ENCODE results near the gene RUNX1. TPM values are rescaled to one million over a fixed set of nuclear protein-coding genes. Genes with fewer than 3 reads are reported as not detected.

Gene RUNX1
- total and polyA plus RNA-seq, 10 of the 15 experiments (the other 5 are each of a cell fraction or from before 2014, with no cell fraction given) = 0.90 to 15.2 (median 4.1) TPM

- TF ChIP-seq E2F8 (IDR thresholded peaks at IDR 0.05; ENCODE audit: low read depth, partially characterized antibody) = no peak
- no peak for TF ChIP-seq SP1 (IDR thresholded peaks at IDR 0.05; ENCODE audit: low read depth, low read length)
Measured at GRCh38 chr21:34980423-34981115, 68.5 kb downstream of the RUNX1 start (continued).

GRCh38 chr21:34979383-34979782 is 69.7 kb downstream of the RUNX1 start:
- H2AFZ ChIP-seq (ENCODE audit: control insufficient read depth, low read depth, low read length) = no peak overlapping the region
- POLR2A ChIA-PET = no interaction called here
- peaks cover 8% of the 10 kb centered on the region; the same call in 1 of the 2 replicates for H3K4me1 ChIP-seq (ENCODE audit: control insufficient read depth, insufficient read depth, low read length)
- intact Hi-C loops (cut with micrococcal nuclease; ENCODE audit: unreplicated experiment) (no loop called here), in situ Hi-C loops (cut with MboI) (no loop called here)
- TF ChIP-seq ZBTB11 (CRISPR knock-in tag; IDR thresholded peaks at IDR 0.05) (no peak), BMI1 (IDR thresholded peaks at IDR 0.05; ENCODE audit: borderline replicate concordance) (no peak), SUZ12 (IDR thresholded peaks at IDR 0.05; ENCODE audit: unreplicated experiment) (no peak), PAX5 (IDR thresholded peaks at IDR 0.05; ENCODE audit: borderline replicate concordance, low read depth, low read length) (no peak), CREB1 (IDR thresholded peaks at IDR 0.05; ENCODE audit: low read depth) (no peak), SKIL (IDR thresholded peaks at IDR 0.05; ENCODE audit: low read depth, poor library complexity, severe bottlenecking) (no peak)
- BruUV-seq (replicated peaks) = no TSS peak
- H3K27me3 ChIP-seq (replicated peaks in 1 of 2; ENCODE audit: control insufficient read depth in 2 of 2, insufficient read depth in 2 of 2, low read length in 1 of 2) = peaks cover 0 to 2% of the 10 kb centered on the region in 2 experiments; a peak in 3 of 4 replicates
- no peak for DNase-seq (ENCODE audit: low read depth, low spot score)
- H3K27ac ChIP-seq (ENCODE audit: control insufficient read depth, insufficient read depth) = no peak overlapping the region
- H3K79me2 ChIP-seq (ENCODE audit: control insufficient read depth, insufficient read depth, low read length) = no peaks in the 10 kb centered on the region
- 18% methylated on average over 4 of the region's 4 CpGs for WGBS (ENCODE audit: insufficient coverage, insufficient replicate concordance, low lambda C conversion rate, missing lambda C conversion rate)
- CTCF ChIA-PET = no interaction called here
- no peak for FAIRE-seq
- SMC1A ChIA-PET (ENCODE audit: uncharacterized antibody, unreplicated experiment) = no interaction called here
- no peaks in the 10 kb centered on the region; the same call in 1 of the 2 replicates for H4K20me1 ChIP-seq (ENCODE audit: control insufficient read depth, insufficient read depth)
- no peak overlapping the region for H3K4me2 ChIP-seq (ENCODE audit: control insufficient read depth, insufficient read depth)
- no peaks in the 10 kb centered on the region for H3K9me3 ChIP-seq (replicated peaks; ENCODE audit: control insufficient read depth, insufficient read depth, low read length)
- no peak overlapping the region for H3K9ac ChIP-seq (ENCODE audit: control insufficient read depth, insufficient read depth, low read length)
- H3K36me3 ChIP-seq (ENCODE audit: control insufficient read depth in 2 of 2, insufficient read depth in 2 of 2, low read length in 1 of 2) = no peaks in the 10 kb centered on the region
- H3K4me3 ChIP-seq = no peak overlapping the region
- RAD21 ChIA-PET (ENCODE audit: unreplicated experiment) = no interaction called here
- ATAC-seq = no peak

All from GM12878 (cell line).